Measurements from ENCODE around the gene PDS5B.

Gene PDS5B

GRCh38 chr13:32657309-32657708 lies 71.1 kb downstream of the PDS5B start:
- no peak for DNase-seq (ENCODE audit: low spot score)
- in situ Hi-C loops (cut with MboI; ENCODE audit: low sequenced_read_pairs, unreplicated experiment), result no loop called here
- TF ChIP-seq CTCF (IDR thresholded peaks at IDR 0.05; ENCODE audit: borderline replicate concordance, control extremely low read depth, extremely low read depth, insufficient read depth, missing control alignments), result no peak

GRCh38 chr13:32659736-32660135 lies 73.5 kb downstream of the PDS5B start:
- in situ Hi-C loops (cut with MboI; ENCODE audit: low sequenced_read_pairs, unreplicated experiment), result no loop called here
- no peak for DNase-seq (ENCODE audit: low spot score)
- no peak for TF ChIP-seq CTCF (IDR thresholded peaks at IDR 0.05; ENCODE audit: borderline replicate concordance, control extremely low read depth, extremely low read depth, insufficient read depth, missing control alignments)

DNA sequence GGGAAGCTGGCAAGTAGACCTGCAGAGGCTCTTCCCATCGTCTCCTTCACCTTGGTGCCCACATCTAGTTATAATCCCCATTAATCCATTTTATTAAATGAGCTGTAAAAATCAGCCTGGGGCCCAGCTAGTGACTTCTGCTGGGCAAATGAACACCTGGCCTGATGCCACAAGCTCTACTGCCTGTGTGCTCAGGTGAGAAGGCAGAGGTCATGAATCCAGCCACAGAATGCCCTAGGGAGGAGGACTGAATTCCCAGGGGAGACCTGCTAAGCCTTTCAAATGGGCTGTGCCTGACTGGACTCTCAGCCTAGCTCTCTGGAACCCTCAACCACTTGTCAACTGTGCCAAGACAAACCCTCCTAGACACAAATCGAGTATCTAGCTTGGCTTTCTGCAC lies 74.0 kb downstream of the PDS5B start:
- no peak for TF ChIP-seq CTCF (IDR thresholded peaks at IDR 0.05; ENCODE audit: borderline replicate concordance, control extremely low read depth, extremely low read depth, insufficient read depth, missing control alignments)
- DNase-seq (ENCODE audit: low spot score), result no peak
- in situ Hi-C loops (cut with MboI; ENCODE audit: low sequenced_read_pairs, unreplicated experiment), result no loop called here

DNA sequence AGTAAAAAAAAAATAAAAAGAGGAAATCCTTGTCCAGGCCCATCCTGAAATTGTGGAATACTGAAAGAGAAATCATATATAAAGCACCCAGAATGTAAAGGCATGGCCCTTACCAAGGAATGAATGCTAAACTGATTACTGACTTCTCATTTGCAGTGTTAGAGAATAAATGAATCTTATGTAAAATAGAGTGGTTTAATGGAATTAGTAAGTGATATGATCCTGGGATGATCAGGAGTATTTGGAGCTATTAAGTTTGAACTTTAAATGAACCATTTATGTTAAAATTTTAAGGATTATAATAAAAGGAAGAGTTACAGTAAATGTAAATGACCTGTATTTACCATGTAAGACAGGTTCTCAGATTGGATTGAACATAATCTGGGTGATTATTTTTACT lies 75.4 kb downstream of the PDS5B start:
- in situ Hi-C loops (cut with MboI; ENCODE audit: low sequenced_read_pairs, unreplicated experiment), result no loop called here
- DNase-seq (ENCODE audit: low spot score), result no peak
- TF ChIP-seq CTCF (IDR thresholded peaks at IDR 0.05; ENCODE audit: borderline replicate concordance, control extremely low read depth, extremely low read depth, insufficient read depth, missing control alignments), result no peak

GRCh38 chr13:32663660-32664059 lies 77.4 kb downstream of the PDS5B start:
- in situ Hi-C loops (cut with MboI; ENCODE audit: low sequenced_read_pairs, unreplicated experiment), result no loop called here
- DNase-seq (ENCODE audit: low spot score), result no peak
- no peak for TF ChIP-seq CTCF (IDR thresholded peaks at IDR 0.05; ENCODE audit: borderline replicate concordance, control extremely low read depth, extremely low read depth, insufficient read depth, missing control alignments)

DNA sequence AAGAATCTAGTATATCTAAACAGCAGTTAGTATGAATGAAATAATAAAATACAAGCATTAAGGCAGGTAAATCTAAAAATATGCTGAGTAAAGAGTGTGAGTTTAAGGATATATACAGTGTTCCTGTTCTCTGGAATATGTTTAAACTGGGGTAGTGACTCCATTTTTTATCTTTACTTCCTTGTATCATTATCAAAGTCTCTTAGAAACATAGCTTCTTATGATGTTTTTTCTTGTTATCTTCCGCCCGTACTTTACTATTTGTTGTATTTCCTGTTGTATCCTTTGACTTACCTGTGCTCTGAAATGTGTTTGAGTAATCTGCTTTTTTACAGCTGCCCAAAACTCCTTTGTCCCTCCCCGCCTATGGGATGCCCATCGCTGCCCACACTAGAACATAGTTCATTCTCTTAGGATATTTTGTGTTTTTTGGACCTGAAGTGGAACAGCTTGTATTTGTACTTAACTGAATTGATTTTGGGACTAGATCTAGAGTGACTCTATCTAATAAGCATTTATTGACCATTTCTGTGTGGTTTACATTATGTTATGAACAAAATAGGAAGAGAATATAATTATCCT lies 80.8 kb downstream of the PDS5B start:
- in situ Hi-C loops (cut with MboI; ENCODE audit: low sequenced_read_pairs, unreplicated experiment), result no loop called here
- TF ChIP-seq CTCF (IDR thresholded peaks at IDR 0.05; ENCODE audit: borderline replicate concordance, control extremely low read depth, extremely low read depth, insufficient read depth, missing control alignments), result no peak
- DNase-seq (ENCODE audit: low spot score), result no peak
